Measurements from ENCODE around the gene CNTNAP2.

Gene CNTNAP2

DNA sequence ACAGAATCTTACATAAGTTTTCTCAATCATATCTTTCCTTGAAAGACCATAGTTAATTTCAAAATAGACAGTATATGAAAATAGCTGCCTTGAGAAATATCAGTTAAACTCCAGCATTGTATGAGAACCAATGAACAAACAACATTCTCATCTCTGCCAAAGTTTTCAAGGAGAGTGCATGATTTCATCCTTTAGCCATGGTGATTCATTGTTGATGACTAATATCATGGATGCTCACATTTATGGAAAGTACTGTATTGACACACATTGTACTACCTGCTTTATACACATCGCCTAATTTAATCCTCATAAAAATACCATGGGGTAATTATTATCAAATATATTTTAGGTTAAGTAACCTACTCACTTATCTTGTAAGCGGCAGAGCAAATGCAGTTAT lies 250.3 kb downstream of the CNTNAP2 start:
- no peak overlapping the region for H3K4me3 ChIP-seq (ENCODE audit: low read depth in 1 of 2, low read length in 2 of 2)
- TF ChIP-seq EZH2 (IDR thresholded peaks at IDR 0.05; ENCODE audit: borderline replicate concordance, low read depth, low read length, severe bottlenecking) (no peak), CTCF (IDR thresholded peaks at IDR 0.05; ENCODE audit: borderline replicate concordance, extremely low read depth, low read length, poor library complexity, severe bottlenecking) (no peak)

GRCh38 chr7:146370171-146370570 lies 253.6 kb downstream of the CNTNAP2 start:
- Histone ChIP-seq H3K27ac (ENCODE audit: low read length) (no peak overlapping the region), H2AFZ (ENCODE audit: low read depth, low read length) (no peak overlapping the region), H3K4me2 (ENCODE audit: insufficient read depth, low read length) (no peak overlapping the region), H3K9ac (ENCODE audit: low read depth, low read length) (no peak overlapping the region), H3K79me2 (ENCODE audit: insufficient read depth, low read length) (no peaks in the 10 kb centered on the region), H3K4me3 (ENCODE audit: low read depth in 1 of 2, low read length in 2 of 2) (no peak overlapping the region), H3K4me1 (ENCODE audit: insufficient read depth, low read length) (no peaks in the 10 kb centered on the region), H4K20me1 (ENCODE audit: insufficient read depth, low read length) (no peaks in the 10 kb centered on the region), H3K36me3 (ENCODE audit: insufficient read depth, low read length) (no peaks in the 10 kb centered on the region), H3K27me3 (ENCODE audit: insufficient read depth, low read length, poor library complexity) (no peaks in the 10 kb centered on the region), H3K9me3 (ENCODE audit: insufficient read depth, low read length, severe bottlenecking) (no peaks in the 10 kb centered on the region)
- ATAC-seq (ENCODE audit: insufficient read depth, low read depth) = no peak
- no peak for DNase-seq
- no peak for TF ChIP-seq EZH2 (IDR thresholded peaks at IDR 0.05; ENCODE audit: borderline replicate concordance, low read depth, low read length, severe bottlenecking)

More for the DNA sequence above, 250.3 kb downstream of the CNTNAP2 start:
- Histone ChIP-seq H3K36me3 (ENCODE audit: insufficient read depth, low read length) (no peaks in the 10 kb centered on the region), H3K27ac (ENCODE audit: low read length) (no peak overlapping the region), H4K20me1 (ENCODE audit: insufficient read depth, low read length) (no peaks in the 10 kb centered on the region), H3K79me2 (ENCODE audit: insufficient read depth, low read length) (no peaks in the 10 kb centered on the region), H2AFZ (ENCODE audit: low read depth, low read length) (no peak overlapping the region), H3K9ac (ENCODE audit: low read depth, low read length) (no peak overlapping the region), H3K27me3 (ENCODE audit: insufficient read depth, low read length, poor library complexity) (no peaks in the 10 kb centered on the region), H3K9me3 (ENCODE audit: insufficient read depth, low read length, severe bottlenecking) (no peaks in the 10 kb centered on the region), H3K4me2 (ENCODE audit: insufficient read depth, low read length) (no peak overlapping the region), H3K4me1 (ENCODE audit: insufficient read depth, low read length) (no peaks in the 10 kb centered on the region)
- DNase-seq (no peak), ATAC-seq (ENCODE audit: insufficient read depth, low read depth) (no peak)

GRCh38 chr7:146375170-146375569 lies 258.6 kb downstream of the CNTNAP2 start:
- no peaks in the 10 kb centered on the region for H4K20me1 ChIP-seq (ENCODE audit: insufficient read depth, low read length)
- H3K9me3 ChIP-seq (ENCODE audit: insufficient read depth, low read length, severe bottlenecking) = no peaks in the 10 kb centered on the region
- TF ChIP-seq CTCF (IDR thresholded peaks at IDR 0.05; ENCODE audit: borderline replicate concordance, extremely low read depth, low read length, poor library complexity, severe bottlenecking) (no peak), EZH2 (IDR thresholded peaks at IDR 0.05; ENCODE audit: borderline replicate concordance, low read depth, low read length, severe bottlenecking) (no peak)
- H3K36me3 ChIP-seq (ENCODE audit: insufficient read depth, low read length) = no peaks in the 10 kb centered on the region
- H2AFZ ChIP-seq (ENCODE audit: low read depth, low read length) = no peak overlapping the region
- H3K9ac ChIP-seq (ENCODE audit: low read depth, low read length) = no peak overlapping the region
- H3K4me1 ChIP-seq (ENCODE audit: insufficient read depth, low read length) = no peaks in the 10 kb centered on the region
- H3K4me2 ChIP-seq (ENCODE audit: insufficient read depth, low read length) = no peak overlapping the region
- no peaks in the 10 kb centered on the region for H3K79me2 ChIP-seq (ENCODE audit: insufficient read depth, low read length)
- no peak overlapping the region for H3K4me3 ChIP-seq (ENCODE audit: low read depth in 1 of 2, low read length in 2 of 2)
- H3K27me3 ChIP-seq (ENCODE audit: insufficient read depth, low read length, poor library complexity) = no peaks in the 10 kb centered on the region
- ATAC-seq (ENCODE audit: insufficient read depth, low read depth) = no peak
- H3K27ac ChIP-seq (ENCODE audit: low read length) = no peak overlapping the region
- no peak for DNase-seq

DNA sequence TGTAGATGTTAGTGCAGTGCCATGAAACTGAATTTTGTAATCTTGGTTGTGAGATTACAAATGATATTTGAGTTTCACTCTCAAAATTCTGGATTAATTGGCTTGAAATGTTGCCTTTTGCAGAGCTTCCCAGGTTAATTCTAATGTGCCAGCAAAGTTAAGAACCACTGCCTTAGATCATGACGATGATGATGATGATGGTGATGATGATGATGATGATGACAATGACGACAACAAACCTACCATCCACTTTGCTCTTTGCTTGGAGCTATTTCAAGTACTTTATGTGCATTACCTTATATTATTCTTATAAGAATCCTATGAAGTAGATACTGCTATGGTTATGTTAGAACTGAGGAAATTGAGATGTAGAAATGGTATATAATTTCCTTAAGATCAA lies 261.6 kb downstream of the CNTNAP2 start:
- Histone ChIP-seq H3K27me3 (ENCODE audit: insufficient read depth, low read length, poor library complexity) (no peaks in the 10 kb centered on the region), H2AFZ (ENCODE audit: low read depth, low read length) (no peak overlapping the region), H3K9me3 (ENCODE audit: insufficient read depth, low read length, severe bottlenecking) (no peaks in the 10 kb centered on the region), H3K27ac (ENCODE audit: low read length) (no peak overlapping the region), H3K4me1 (ENCODE audit: insufficient read depth, low read length) (no peaks in the 10 kb centered on the region), H3K4me2 (ENCODE audit: insufficient read depth, low read length) (no peak overlapping the region), H3K79me2 (ENCODE audit: insufficient read depth, low read length) (no peaks in the 10 kb centered on the region), H3K4me3 (ENCODE audit: low read depth in 1 of 2, low read length in 2 of 2) (no peak overlapping the region), H4K20me1 (ENCODE audit: insufficient read depth, low read length) (no peaks in the 10 kb centered on the region), H3K36me3 (ENCODE audit: insufficient read depth, low read length) (no peaks in the 10 kb centered on the region), H3K9ac (ENCODE audit: low read depth, low read length) (no peak overlapping the region)
- TF ChIP-seq EZH2 (IDR thresholded peaks at IDR 0.05; ENCODE audit: borderline replicate concordance, low read depth, low read length, severe bottlenecking) (no peak), CTCF (IDR thresholded peaks at IDR 0.05; ENCODE audit: borderline replicate concordance, extremely low read depth, low read length, poor library complexity, severe bottlenecking) (no peak)
- ATAC-seq (ENCODE audit: insufficient read depth, low read depth) (no peak), DNase-seq (no peak)
